DND-41 (cell line): Measurements from ENCODE around the gene NXN.
"Not testable (repeated sequence)": the region's sequence is repeated elsewhere in the genome, so short reads cannot be mapped to it uniquely, and the experiment has no call there.

ENCODE experiments used
- ATAC-seq: fragments of 200-7000 bp; cut with Tn5 transposase; 3 replicates; pipeline ENCODE4 v1.9.1; 2021; ENCODE audit warnings: low read depth; ENCODE audit not compliant: insufficient read depth
- DNase-seq: peaks from one replicate; pipeline ENCODE4 v3.0.0-alpha.2; 2020
- H2AFZ ChIP-seq: 2 replicates; pipeline ENCODE4 v1.6.0; 2012; ENCODE audit warnings: low read depth, low read length
- H3K27ac ChIP-seq: 2 replicates; pipeline ENCODE4 v1.5.1; 2012; ENCODE audit warnings: low read length, inconsistent platforms
- H3K27me3 ChIP-seq: fragments of 200-600 bp; sonication (generic); 2 replicates; pipeline ENCODE4 v1.6.0; 2012; ENCODE audit warnings: low read length, mild to moderate bottlenecking, inconsistent platforms; ENCODE audit not compliant: insufficient read depth, poor library complexity
- H3K36me3 ChIP-seq: 2 replicates; pipeline ENCODE4 v1.5.1; 2012; ENCODE audit warnings: low read length, inconsistent platforms; ENCODE audit not compliant: insufficient read depth
- H3K4me1 ChIP-seq: 2 replicates; pipeline ENCODE4 v1.5.1; 2012; ENCODE audit warnings: mild to moderate bottlenecking, low read length; ENCODE audit not compliant: insufficient read depth
- H3K4me2 ChIP-seq: 2 replicates; pipeline ENCODE4 v1.6.0; 2012; ENCODE audit warnings: mild to moderate bottlenecking, moderate library complexity, low read length, inconsistent platforms; ENCODE audit not compliant: insufficient read depth
- H3K4me3 ChIP-seq, 2 experiments: fragments of 200-600 bp in 1 of 2; shearing (Covaris generic) in 1 of 2; 2 replicates each; pipeline ENCODE4 v1.5.1; 2012 to 2016; ENCODE audit warnings: inconsistent platforms in 2 of 2, low read length in 2 of 2, mild to moderate bottlenecking in 2 of 2, low read depth in 1 of 2, moderate library complexity in 1 of 2
- H3K79me2 ChIP-seq: 2 replicates; pipeline ENCODE4 v1.6.0; 2012; ENCODE audit warnings: low read length, inconsistent platforms; ENCODE audit not compliant: insufficient read depth
- H3K9ac ChIP-seq: 2 replicates; pipeline ENCODE4 v1.6.0; 2012; ENCODE audit warnings: low read depth, mild to moderate bottlenecking, inconsistent platforms, low read length, moderate library complexity
- H3K9me3 ChIP-seq: 2 replicates; pipeline ENCODE4 v1.5.1; 2012; ENCODE audit warnings: low read length, moderate library complexity, mild to moderate bottlenecking, inconsistent platforms; ENCODE audit not compliant: insufficient read depth, severe bottlenecking
- H4K20me1 ChIP-seq: 2 replicates; pipeline ENCODE4 v1.6.0; 2012; ENCODE audit warnings: low read length; ENCODE audit not compliant: insufficient read depth
- EZH2 ChIP-seq: IDR thresholded peaks from 3 replicates; pipeline ENCODE4 v1.6.1; 2012; ENCODE audit warnings: borderline replicate concordance, low read depth, mild to moderate bottlenecking, moderate library complexity, low read length, inconsistent platforms; ENCODE audit not compliant: severe bottlenecking
- TF ChIP-seq, protein P1 (sequence below): IDR thresholded peaks from 2 replicates; pipeline ENCODE4 v1.5.1; 2012; ENCODE audit warnings: borderline replicate concordance, low read length, moderate library complexity, mild to moderate bottlenecking; ENCODE audit not compliant: poor library complexity, severe bottlenecking; ENCODE audit errors: extremely low read depth

The NXN gene

GRCh38 chr17:956905-957304 lies 22.7 kb downstream of the NXN start:
- Histone ChIP-seq H2AFZ (no peak overlapping the region), H3K27me3 (no peaks in the 10 kb centered on the region), H3K9me3 (no peaks in the 10 kb centered on the region), H3K36me3 (no peaks in the 10 kb centered on the region), H3K4me1 (no peaks in the 10 kb centered on the region), H3K4me2 (no peak overlapping the region), H3K27ac (no peak overlapping the region), H3K4me3 (no peak overlapping the region), H4K20me1 (no peaks in the 10 kb centered on the region), H3K9ac (no peak overlapping the region), H3K79me2 (no peaks in the 10 kb centered on the region)
- DNase-seq (no peak), ATAC-seq (no peak)
- TF ChIP-seq, protein P1, sequence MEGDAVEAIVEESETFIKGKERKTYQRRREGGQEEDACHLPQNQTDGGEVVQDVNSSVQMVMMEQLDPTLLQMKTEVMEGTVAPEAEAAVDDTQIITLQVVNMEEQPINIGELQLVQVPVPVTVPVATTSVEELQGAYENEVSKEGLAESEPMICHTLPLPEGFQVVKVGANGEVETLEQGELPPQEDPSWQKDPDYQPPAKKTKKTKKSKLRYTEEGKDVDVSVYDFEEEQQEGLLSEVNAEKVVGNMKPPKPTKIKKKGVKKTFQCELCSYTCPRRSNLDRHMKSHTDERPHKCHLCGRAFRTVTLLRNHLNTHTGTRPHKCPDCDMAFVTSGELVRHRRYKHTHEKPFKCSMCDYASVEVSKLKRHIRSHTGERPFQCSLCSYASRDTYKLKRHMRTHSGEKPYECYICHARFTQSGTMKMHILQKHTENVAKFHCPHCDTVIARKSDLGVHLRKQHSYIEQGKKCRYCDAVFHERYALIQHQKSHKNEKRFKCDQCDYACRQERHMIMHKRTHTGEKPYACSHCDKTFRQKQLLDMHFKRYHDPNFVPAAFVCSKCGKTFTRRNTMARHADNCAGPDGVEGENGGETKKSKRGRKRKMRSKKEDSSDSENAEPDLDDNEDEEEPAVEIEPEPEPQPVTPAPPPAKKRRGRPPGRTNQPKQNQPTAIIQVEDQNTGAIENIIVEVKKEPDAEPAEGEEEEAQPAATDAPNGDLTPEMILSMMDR = no peak
- TF ChIP-seq EZH2 = no peak

GRCh38 chr17:954431-955164 lies 25.0 kb downstream of the NXN start:
- Histone ChIP-seq H3K4me3 (no peak overlapping the region), H3K27ac (no peak overlapping the region), H3K79me2 (no peaks in the 10 kb centered on the region), H2AFZ (no peak overlapping the region), H3K9ac (no peak overlapping the region), H3K27me3 (no peaks in the 10 kb centered on the region), H4K20me1 (no peaks in the 10 kb centered on the region; the same call in 1 of the 2 replicates), H3K4me1 (no peaks in the 10 kb centered on the region), H3K9me3 (no peaks in the 10 kb centered on the region), H3K4me2 (no peak overlapping the region), H3K36me3 (no peaks in the 10 kb centered on the region)
- TF ChIP-seq, protein P1 = no peak
- no peak for TF ChIP-seq EZH2
- DNase-seq (no peak), ATAC-seq (no peak)

DNA sequence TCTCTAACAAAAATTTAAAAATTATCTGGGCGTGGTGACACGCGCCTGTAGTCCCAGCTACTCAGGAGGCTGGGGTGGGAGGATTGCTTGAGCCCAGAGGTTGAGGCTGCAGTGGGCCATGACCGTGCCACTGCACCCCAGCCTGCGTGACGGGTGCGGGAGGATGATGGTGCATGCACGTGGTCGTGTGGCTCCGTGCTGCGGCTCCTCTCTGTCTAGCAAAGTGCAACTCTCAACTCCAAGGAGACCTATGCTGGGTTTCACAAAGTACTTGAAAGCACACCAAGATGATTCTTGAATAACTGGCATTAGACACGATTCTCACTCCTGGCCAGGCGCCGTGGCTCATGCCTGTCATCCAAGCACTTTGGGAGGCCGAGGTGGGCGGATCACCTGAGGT lies 25.8 kb downstream of the NXN start:
- Histone ChIP-seq H3K9me3 (no peaks in the 10 kb centered on the region), H3K9ac (no peak overlapping the region), H3K4me1 (no peaks in the 10 kb centered on the region), H3K36me3 (no peaks in the 10 kb centered on the region), H4K20me1 (no peaks in the 10 kb centered on the region; the same call in 1 of the 2 replicates), H3K79me2 (no peaks in the 10 kb centered on the region), H2AFZ (no peak overlapping the region), H3K4me3 (no peak overlapping the region), H3K27me3 (no peaks in the 10 kb centered on the region), H3K27ac (no peak overlapping the region), H3K4me2 (no peak overlapping the region)
- DNase-seq = no peak
- no peak for ATAC-seq
- TF ChIP-seq, protein P1 = no peak
- no peak for TF ChIP-seq EZH2

GRCh38 chr17:952592-952991 lies 27.0 kb downstream of the NXN start:
- not testable (repeated sequence) for H3K36me3 ChIP-seq, H2AFZ ChIP-seq, H3K9me3 ChIP-seq, DNase-seq, H3K9ac ChIP-seq, H3K4me3 ChIP-seq, H3K27me3 ChIP-seq, H4K20me1 ChIP-seq, H3K4me2 ChIP-seq, H3K27ac ChIP-seq, H3K79me2 ChIP-seq, H3K4me1 ChIP-seq, ATAC-seq
